NCI-H748 treated with DMSO at 0.1 percent for 48 hours (cell line): ENCODE results near the gene INTS15.

Experiments used
- DNase-seq: peaks from one replicate; lab custom pipeline; 2025; lab: John Stamatoyannopoulos, UW

Gene INTS15

GRCh38 chr7:6642861-6643640 lies 53.2 kb downstream of the INTS15 start:
- no peak for DNase-seq

- DNase-seq, result no peak
These were observed 54.2 kb downstream of the INTS15 start for GRCh38 chr7:6643915-6644625.

GRCh38 chr7:6644728-6645127 lies 54.9 kb downstream of the INTS15 start:
- DNase-seq, result no peak

GRCh38 chr7:6646465-6646864 lies 56.6 kb downstream of the INTS15 start:
- DNase-seq, result no peak

GRCh38 chr7:6647080-6647479 lies 57.3 kb downstream of the INTS15 start:
- DNase-seq, result no peak

GRCh38 chr7:6647541-6647940 lies 57.7 kb downstream of the INTS15 start:
- no peak for DNase-seq

GRCh38 chr7:6648066-6648814 lies 58.4 kb downstream of the INTS15 start:
- DNase-seq, result no peak

- DNase-seq, result no peak
These were observed 58.9 kb downstream of the INTS15 start for GRCh38 chr7:6648815-6649104.

- no peak for DNase-seq
These were observed 59.6 kb downstream of the INTS15 start for GRCh38 chr7:6649241-6649961.

- DNase-seq, result no peak
These were observed 60.3 kb downstream of the INTS15 start for GRCh38 chr7:6650086-6650485.

GRCh38 chr7:6650521-6651011 lies 60.7 kb downstream of the INTS15 start:
- no peak for DNase-seq

GRCh38 chr7:6651851-6652445 lies 62.1 kb downstream of the INTS15 start:
- DNase-seq, result no peak

- DNase-seq, result no peak
These were observed 62.7 kb downstream of the INTS15 start for GRCh38 chr7:6652446-6653011.

GRCh38 chr7:6653071-6654003 lies 63.5 kb downstream of the INTS15 start:
- DNase-seq, result no peak

- no peak for DNase-seq
These were observed 64.5 kb downstream of the INTS15 start for GRCh38 chr7:6654113-6654841.

GRCh38 chr7:6654842-6655610 lies 65.2 kb downstream of the INTS15 start:
- DNase-seq, result no peak

GRCh38 chr7:6655636-6656385 lies 66.0 kb downstream of the INTS15 start:
- DNase-seq, result no peak

GRCh38 chr7:6656413-6656812 lies 66.6 kb downstream of the INTS15 start:
- DNase-seq, result no peak
